ENCODE results near the gene ZNF724.

DNA sequence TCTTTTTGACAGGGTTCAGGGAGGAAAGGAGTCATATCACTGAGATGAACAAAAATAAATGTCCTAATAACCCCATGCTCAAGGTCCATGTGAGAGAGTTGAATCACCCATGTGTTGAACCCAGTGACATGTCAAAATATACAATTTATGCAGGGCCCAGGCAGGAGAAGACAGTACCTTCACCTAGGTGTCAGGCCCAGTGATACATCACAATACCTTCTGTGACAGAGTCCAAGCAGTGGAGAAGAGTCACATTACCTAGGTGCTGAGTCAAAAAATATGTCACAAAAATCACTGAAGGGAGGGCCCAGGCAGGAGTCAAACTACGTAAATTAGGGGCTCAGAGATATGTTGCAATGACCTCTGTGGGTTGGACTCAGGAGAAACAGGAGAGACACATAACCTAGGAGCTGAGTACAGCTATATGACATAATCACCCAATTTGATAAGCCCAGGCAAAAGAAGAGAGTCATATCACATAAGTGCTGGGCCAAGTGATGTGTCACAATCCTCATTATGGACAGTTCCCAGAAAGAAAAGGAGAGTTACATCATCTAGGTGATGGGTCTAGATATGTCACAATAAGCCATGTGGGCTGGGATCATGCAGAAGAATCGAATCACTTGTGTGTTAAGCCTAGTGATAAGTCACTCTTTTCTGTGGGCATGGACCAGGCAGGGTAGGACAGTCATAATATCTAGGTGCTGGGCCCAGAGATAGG is 13.8 kb upstream of the ZNF724 start:
- TF ChIP-seq POLR2A (IDR thresholded peaks at IDR 0.05; ENCODE audit: low read length) (no peak), GATA1 (IDR thresholded peaks at IDR 0.05; ENCODE audit: low read depth, low read length) (no peak)

All from erythroblast (primary cell).